Measurements from ENCODE around the gene STPG3. TPM values are rescaled to one million over a fixed set of nuclear protein-coding genes. Genes with fewer than 3 reads are reported as not detected.

The STPG3 gene
- total and polyA plus RNA-seq, 8 donors = not detected

DNA sequence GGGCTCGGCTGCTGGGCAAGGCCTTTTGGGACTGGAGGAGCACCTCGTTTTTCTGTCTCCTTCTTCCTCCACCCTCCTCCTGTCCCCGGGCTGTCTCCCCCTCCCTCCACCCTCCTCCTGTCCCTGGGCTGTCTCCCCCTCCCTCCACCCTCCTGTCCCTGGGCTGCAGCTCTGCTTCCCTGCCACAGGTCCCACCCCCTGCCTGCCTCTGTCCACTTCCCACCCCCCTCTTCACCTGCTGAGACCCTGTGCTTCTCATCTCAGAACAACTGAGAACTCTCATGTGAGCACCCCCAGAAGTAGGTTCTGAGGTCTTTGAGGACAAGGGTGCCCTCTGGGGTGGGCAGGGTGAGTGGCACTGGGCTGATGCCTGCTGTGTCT, 20.6 kb downstream of the STPG3 start:
- peaks cover 0 to 5% (median 0%) of the 10 kb centered on the region in 3 donors for H3K27me3 ChIP-seq
- H3K4me3 ChIP-seq = no peak overlapping the region
- TF ChIP-seq POLR2AphosphoS5 (IDR thresholded peaks at IDR 0.05) = no peak
- TF ChIP-seq, protein P1, sequence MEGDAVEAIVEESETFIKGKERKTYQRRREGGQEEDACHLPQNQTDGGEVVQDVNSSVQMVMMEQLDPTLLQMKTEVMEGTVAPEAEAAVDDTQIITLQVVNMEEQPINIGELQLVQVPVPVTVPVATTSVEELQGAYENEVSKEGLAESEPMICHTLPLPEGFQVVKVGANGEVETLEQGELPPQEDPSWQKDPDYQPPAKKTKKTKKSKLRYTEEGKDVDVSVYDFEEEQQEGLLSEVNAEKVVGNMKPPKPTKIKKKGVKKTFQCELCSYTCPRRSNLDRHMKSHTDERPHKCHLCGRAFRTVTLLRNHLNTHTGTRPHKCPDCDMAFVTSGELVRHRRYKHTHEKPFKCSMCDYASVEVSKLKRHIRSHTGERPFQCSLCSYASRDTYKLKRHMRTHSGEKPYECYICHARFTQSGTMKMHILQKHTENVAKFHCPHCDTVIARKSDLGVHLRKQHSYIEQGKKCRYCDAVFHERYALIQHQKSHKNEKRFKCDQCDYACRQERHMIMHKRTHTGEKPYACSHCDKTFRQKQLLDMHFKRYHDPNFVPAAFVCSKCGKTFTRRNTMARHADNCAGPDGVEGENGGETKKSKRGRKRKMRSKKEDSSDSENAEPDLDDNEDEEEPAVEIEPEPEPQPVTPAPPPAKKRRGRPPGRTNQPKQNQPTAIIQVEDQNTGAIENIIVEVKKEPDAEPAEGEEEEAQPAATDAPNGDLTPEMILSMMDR (IDR thresholded peaks at IDR 0.05) = no peak
- TF ChIP-seq EP300 (IDR thresholded peaks at IDR 0.05) = no peak
- TF ChIP-seq POLR2A (IDR thresholded peaks at IDR 0.05) = no peak
- intact Hi-C loops (cut with DNase I; ENCODE audit: low total_unique reads) = no loop called here
- 14 to 42% (median 20%) methylated on average over 3 of the region's 3 CpGs for WGBS, 5 donors
- H3K36me3 ChIP-seq = peaks cover 36 to 62% (median 54%) of the 10 kb centered on the region in 4 donors
- H3K27ac ChIP-seq = peak overlapping the region in 4 of 5 donors; percentile 37 to 95 (median 75)
- H3K4me1 ChIP-seq = peaks cover 54 to 96% (median 91%) of the 10 kb centered on the region in 4 donors
- no peak for DNase-seq
- H3K9me3 ChIP-seq = no peaks in the 10 kb centered on the region

DNA sequence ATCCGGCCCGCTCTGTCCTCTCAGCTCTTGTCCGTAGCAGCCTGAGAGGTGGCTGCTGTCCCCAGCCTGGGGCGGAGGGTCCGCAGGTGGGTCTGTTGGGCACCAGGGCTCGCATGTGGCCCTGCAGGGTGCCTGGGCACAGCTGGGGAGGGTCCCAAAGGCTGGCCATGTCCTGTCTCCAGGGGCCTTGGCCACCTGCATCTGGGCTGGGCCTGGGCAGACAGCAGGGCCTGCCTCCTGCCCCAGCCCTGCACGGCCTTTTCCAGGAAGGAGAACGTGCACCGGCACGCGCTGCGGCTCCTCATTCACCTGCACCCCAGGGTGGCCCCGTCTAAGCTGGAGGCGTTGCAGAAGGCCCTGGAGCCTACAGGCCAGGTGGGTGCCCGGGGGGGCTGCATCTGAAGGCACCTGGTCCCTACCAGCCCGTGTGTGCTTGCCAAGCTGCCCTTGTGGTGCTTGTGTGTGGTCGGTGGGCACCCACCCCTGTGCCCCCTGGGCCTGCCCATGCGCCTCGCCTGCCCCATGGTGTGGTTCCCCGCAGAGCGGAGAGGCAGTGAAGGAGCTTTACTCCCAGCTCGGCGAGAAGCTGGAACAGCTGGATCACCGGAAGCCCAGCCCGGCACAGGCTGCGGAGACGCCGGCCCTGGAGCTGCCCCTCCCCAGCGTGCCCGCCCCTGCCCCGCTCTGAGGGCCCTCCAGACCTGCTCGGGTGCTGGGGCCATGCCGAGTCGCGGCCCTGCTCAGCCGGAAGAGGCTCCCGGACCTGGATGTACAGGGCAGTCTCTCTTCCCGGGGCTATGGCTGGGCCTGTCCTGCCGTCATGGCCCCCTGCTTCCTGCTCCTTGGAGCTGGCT, 21.4 kb downstream of the STPG3 start:
- H3K36me3 ChIP-seq = peaks cover 28 to 54% (median 46%) of the 10 kb centered on the region in 4 donors
- WGBS, 5 donors = 90 to 94% (median 91%) methylated on average over 23 to 39 of the region's 39 CpGs
- no peaks in the 10 kb centered on the region for H3K9me3 ChIP-seq
- no peak overlapping the region for H3K4me3 ChIP-seq
- DNase-seq = peak in 1 of 2 donors; percentile 6
- peaks cover 0 to 13% (median 0%) of the 10 kb centered on the region in 3 donors for H3K27me3 ChIP-seq
- no peak for TF ChIP-seq POLR2AphosphoS5 (IDR thresholded peaks at IDR 0.05)
- no peak for TF ChIP-seq POLR2A (IDR thresholded peaks at IDR 0.05)
- no peak for TF ChIP-seq EP300 (IDR thresholded peaks at IDR 0.05)
- TF ChIP-seq, protein P1 (IDR thresholded peaks at IDR 0.05) = no peak
- H3K27ac ChIP-seq = peak overlapping the region; percentile 43 to 95 (median 88)
- intact Hi-C loops (cut with DNase I; ENCODE audit: low total_unique reads) = no loop called here
- peaks cover 62 to 98% (median 97%) of the 10 kb centered on the region in 4 donors for H3K4me1 ChIP-seq

DNA sequence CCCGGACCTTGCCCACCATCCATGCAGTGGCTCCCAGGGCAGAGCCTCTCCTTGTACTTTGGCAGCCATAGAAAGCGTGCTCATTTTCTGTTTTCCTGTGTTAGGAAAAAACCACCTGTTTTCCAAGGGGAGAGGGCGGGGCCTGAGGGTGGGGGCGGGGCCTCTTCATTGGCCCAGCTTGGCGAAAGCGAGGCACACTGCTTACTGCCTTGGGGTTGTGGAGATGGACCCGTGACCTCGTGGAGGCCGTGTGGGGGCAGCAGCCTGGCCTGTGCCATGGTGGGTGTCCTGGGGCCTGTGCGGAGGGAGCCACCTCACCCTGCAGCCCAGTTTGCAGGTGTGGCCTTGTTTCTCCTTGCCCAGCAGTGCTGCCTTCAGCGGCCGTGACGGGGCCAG, 22.0 kb downstream of the STPG3 start:
- Histone ChIP-seq H3K4me1 (peaks cover 64 to 98% (median 95%) of the 10 kb centered on the region in 4 donors), H3K9me3 (no peaks in the 10 kb centered on the region), H3K4me3 (no peak overlapping the region), H3K27me3 (peaks cover 0 to 20% (median 0%) of the 10 kb centered on the region in 3 donors), H3K27ac (peak overlapping the region; percentile 43 to 95 (median 88)), H3K36me3 (peaks cover 25 to 48% (median 40%) of the 10 kb centered on the region in 4 donors)
- intact Hi-C loops (cut with DNase I; ENCODE audit: low total_unique reads) = no loop called here
- DNase-seq = peak in 1 of 2 donors; percentile 18
- TF ChIP-seq EP300 (IDR thresholded peaks at IDR 0.05) (no peak), POLR2A (IDR thresholded peaks at IDR 0.05) (no peak), POLR2AphosphoS5 (IDR thresholded peaks at IDR 0.05) (no peak)
- TF ChIP-seq, protein P1 (IDR thresholded peaks at IDR 0.05) = no peak
- WGBS, 5 donors = 48 to 100% (median 68%) methylated on average over 1 to 13 of the region's 13 CpGs

DNA sequence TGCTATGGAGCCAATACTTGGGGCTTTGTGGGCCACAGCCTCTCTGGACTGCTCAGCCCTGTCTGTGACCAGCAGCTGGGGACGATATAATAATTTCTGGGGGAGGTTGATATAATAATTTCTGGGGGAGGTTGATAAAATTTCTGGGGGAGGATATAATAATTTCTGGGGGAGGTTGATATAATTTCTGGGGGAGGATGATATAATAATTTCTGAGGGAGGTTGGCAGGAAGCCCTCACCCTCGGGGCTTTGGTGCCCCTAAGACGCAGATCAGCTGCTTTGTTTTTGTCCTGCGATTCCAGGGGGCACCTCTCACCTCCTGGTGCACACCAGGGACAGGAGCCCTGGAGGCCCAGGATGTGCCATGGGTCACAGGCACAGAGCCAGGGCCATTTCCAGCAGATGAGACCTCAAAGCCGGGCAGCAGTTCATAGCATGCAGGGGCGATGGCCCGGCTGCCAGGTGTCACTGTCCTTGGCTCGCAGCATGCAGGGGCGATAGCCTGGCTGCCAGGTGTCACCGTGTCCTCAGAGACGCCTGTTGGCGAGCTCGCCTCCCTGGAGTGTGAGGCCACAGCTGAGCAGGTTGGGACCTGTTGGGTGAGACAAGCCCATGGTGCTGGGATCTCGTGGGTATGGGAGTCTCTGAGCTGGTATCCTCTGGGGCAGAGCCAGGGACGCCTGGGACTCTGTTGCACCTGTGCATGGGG, 22.7 kb downstream of the STPG3 start:
- Histone ChIP-seq H3K36me3 (peaks cover 25 to 43% (median 37%) of the 10 kb centered on the region in 4 donors), H3K4me3 (no peak overlapping the region), H3K27ac (peak overlapping the region; percentile 86 to 95 (median 95)), H3K27me3 (peaks cover 0 to 26% (median 0%) of the 10 kb centered on the region in 3 donors), H3K9me3 (no peaks in the 10 kb centered on the region), H3K4me1 (peaks cover 64 to 98% (median 94%) of the 10 kb centered on the region in 4 donors)
- WGBS, 5 donors = 39 to 72% (median 52%) methylated on average over 9 to 15 of the region's 15 CpGs
- TF ChIP-seq POLR2AphosphoS5 (IDR thresholded peaks at IDR 0.05) (no peak), EP300 (IDR thresholded peaks at IDR 0.05) (no peak), POLR2A (IDR thresholded peaks at IDR 0.05) (no peak)
- TF ChIP-seq, protein P1 (IDR thresholded peaks at IDR 0.05) = no peak
- intact Hi-C loops (cut with DNase I; ENCODE audit: low total_unique reads) = no loop called here
- peak; percentile 35 to 60 for DNase-seq

Measured in stomach (tissue), 9 donors.